Astrocyte of the cerebellum (primary cell): ENCODE data around the gene IGF2BP3.
A peak's percentile ranks its signal among the peaks of the same experiment; 100 is the strongest.

Experiments
- DNase-seq: peaks from one replicate; pipeline ENCODE4 v3.0.0-alpha.2; 2011; ENCODE audit warnings: low read depth
- H3K4me3 ChIP-seq: 2 replicates; pipeline ENCODE4 v1.5.1; 2011; ENCODE audit warnings: mild to moderate bottlenecking, low read depth, low read length, moderate library complexity
- in situ Hi-C: cut with HindIII; loops from 2 replicates; pipeline ENCODE4 v1.10.0; 2017; ENCODE audit warnings: low sequenced_read_pairs
- TF ChIP-seq, protein P1 (sequence below): IDR thresholded peaks from 2 replicates; pipeline ENCODE4 v1.5.1; 2012; ENCODE audit warnings: low read length, low read depth, moderate library complexity, mild to moderate bottlenecking; ENCODE audit errors: missing control alignments

Gene IGF2BP3

DNA sequence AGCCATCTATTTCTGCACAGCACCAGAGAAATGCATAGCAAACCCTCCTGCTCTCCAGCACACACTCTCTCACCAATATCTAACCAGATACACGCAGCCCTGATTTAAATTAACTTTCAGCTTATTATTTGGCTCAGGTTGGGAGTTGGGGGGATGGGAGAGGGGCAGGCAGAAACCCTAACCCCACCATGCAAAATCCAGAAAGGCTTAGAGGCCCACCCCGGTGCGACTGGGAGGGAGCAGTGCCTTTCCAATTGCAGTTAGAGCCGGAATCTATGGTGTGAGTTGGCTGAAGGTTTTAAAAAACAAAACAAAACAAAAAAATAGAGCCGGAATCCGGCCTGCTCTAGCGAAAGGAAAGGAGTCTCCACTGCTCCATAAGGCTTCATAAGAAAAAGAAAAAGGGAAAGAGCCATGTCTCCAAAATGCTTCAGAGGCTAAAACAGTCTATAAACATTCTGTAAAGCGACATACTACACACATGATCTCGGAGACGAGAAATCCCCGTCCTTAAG, 2.9 kb downstream of the IGF2BP3 start:
- TF ChIP-seq, protein P1, sequence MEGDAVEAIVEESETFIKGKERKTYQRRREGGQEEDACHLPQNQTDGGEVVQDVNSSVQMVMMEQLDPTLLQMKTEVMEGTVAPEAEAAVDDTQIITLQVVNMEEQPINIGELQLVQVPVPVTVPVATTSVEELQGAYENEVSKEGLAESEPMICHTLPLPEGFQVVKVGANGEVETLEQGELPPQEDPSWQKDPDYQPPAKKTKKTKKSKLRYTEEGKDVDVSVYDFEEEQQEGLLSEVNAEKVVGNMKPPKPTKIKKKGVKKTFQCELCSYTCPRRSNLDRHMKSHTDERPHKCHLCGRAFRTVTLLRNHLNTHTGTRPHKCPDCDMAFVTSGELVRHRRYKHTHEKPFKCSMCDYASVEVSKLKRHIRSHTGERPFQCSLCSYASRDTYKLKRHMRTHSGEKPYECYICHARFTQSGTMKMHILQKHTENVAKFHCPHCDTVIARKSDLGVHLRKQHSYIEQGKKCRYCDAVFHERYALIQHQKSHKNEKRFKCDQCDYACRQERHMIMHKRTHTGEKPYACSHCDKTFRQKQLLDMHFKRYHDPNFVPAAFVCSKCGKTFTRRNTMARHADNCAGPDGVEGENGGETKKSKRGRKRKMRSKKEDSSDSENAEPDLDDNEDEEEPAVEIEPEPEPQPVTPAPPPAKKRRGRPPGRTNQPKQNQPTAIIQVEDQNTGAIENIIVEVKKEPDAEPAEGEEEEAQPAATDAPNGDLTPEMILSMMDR, result no peak
- H3K4me3 ChIP-seq, result peak overlapping the region; percentile 76
- in situ Hi-C loops, result no loop called here
- no peak for DNase-seq

DNA sequence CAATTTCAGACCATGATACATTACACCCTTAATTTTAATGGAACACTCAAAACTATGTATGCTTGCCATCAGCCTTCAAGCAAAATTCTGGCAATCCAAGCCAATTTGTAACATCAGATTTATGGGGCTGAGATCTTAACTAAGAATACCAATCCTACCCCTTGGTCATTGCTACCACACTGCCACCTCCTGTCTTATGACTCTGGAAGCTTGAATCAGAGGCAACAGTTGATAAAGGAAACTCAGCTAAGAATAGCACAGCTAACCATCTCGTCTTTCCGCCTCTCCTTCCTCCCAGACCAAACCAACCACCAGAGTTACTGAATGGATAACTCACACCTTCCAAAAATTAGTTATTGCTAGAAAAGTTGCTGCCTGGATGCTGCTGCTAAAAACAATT, 7.4 kb downstream of the IGF2BP3 start:
- no peak for DNase-seq
- in situ Hi-C loops, result no loop called here
- TF ChIP-seq, protein P1, result peak; percentile 29
- no peak overlapping the region for H3K4me3 ChIP-seq

DNA sequence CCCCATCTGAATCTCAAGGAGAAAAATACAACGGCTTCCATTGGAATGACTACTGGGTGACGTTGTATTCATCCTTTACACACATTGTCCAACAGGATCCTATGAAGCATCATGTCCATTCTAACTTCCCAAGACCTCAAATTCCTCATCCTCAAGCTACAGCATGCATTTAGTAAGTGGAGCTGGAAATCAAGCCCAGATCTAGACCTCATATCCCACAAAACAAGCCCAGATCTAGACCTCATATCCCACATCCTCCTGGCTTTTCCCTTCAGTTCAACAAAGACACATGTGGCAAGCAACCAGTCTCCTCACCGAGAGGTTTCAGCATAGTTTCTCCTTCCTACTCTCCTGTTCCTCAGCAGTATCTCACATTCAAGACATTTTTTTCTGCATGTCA, 12.2 kb downstream of the IGF2BP3 start:
- H3K4me3 ChIP-seq, result no peak overlapping the region
- TF ChIP-seq, protein P1, result no peak
- in situ Hi-C loops, result no loop called here
- peak; percentile 54 for DNase-seq

DNA sequence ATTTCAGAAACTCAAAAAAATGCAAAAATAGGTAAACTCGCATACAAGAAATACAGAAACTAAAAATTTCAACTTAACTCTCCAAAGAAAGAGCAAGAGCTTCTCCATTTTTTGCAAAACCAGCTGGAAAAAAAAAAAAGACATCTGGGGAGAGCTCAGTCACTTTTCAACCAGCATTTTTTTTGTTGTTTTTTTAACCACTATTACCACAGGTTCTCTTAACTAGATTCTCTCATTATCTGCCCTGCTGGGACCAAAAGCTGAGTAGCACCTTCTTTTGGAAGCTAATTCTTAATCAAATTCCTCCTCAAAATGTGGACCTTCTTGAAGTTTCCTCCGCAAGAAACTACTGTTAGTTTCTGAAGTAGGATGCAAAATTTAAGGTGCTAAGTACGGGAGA, 14.2 kb downstream of the IGF2BP3 start:
- DNase-seq, result no peak
- H3K4me3 ChIP-seq, result no peak overlapping the region
- in situ Hi-C loops, result no loop called here
- TF ChIP-seq, protein P1, result no peak

DNA sequence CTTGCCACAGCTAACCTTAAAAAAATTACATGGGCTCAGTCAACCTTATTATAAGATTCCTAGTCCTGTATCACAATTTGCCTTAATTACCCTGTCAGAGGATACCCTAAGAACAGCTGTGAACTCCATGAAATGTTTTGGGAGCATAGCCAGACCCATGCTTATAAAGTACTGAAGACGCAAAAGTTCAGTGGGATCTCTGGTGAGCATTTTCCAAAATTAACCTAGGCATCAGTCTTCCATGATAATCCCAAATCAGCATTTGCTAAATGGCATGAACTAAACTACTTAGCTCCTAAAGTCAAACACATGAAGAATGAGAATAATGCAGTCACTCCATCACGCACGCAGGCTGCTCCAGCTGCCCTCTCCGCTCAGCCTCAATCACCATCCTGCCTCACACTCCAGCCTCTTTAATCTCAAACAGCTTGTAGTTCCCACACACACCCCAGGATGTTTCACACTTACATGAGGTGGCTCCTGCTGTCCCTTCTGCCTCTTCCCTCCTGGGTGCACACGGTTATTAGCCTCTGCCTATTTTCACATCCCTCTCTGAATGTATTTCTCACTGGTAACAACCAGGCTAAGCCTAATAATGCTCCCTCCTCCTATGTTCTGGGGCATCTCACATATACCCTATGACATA, 15.3 kb downstream of the IGF2BP3 start:
- in situ Hi-C loops, result no loop called here
- H3K4me3 ChIP-seq, result no peak overlapping the region
- TF ChIP-seq, protein P1, result no peak
- no peak for DNase-seq

DNA sequence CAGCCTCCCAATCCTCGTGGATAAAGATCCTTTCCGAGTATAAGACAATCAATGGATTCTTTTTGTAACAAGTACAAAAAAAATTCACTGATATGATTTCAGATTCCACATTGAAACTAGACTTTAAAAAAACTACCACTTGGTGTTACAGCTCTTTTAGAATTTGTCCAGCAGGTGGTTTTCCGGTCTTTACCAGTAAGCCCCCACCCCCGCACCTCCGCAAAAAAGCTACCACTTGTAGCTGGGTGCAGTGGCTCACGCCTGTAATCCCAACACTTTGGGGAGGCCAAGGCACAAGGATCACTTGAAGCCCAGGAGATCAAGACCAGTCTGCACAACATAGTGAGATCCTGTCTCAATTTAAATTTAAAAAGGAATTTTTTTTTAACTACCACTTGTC, 19.8 kb downstream of the IGF2BP3 start:
- in situ Hi-C loops, result no loop called here
- H3K4me3 ChIP-seq, result no peak overlapping the region
- no peak for DNase-seq
- TF ChIP-seq, protein P1, result no peak
